Measurements from ENCODE around the gene DNAH1. TPM values are rescaled to one million over a fixed set of nuclear protein-coding genes. Genes with fewer than 3 reads are reported as not detected.

DNAH1 gene
- total RNA-seq, 1 donor from 2014 or later, result 3.3 TPM

- DNase-seq, result no peak
These were observed 24.5 kb upstream of the DNAH1 start for GRCh38 chr3:52291508-52292181.

- no peak for DNase-seq
These were observed 23.7 kb upstream of the DNAH1 start for GRCh38 chr3:52292247-52293065.

DNA sequence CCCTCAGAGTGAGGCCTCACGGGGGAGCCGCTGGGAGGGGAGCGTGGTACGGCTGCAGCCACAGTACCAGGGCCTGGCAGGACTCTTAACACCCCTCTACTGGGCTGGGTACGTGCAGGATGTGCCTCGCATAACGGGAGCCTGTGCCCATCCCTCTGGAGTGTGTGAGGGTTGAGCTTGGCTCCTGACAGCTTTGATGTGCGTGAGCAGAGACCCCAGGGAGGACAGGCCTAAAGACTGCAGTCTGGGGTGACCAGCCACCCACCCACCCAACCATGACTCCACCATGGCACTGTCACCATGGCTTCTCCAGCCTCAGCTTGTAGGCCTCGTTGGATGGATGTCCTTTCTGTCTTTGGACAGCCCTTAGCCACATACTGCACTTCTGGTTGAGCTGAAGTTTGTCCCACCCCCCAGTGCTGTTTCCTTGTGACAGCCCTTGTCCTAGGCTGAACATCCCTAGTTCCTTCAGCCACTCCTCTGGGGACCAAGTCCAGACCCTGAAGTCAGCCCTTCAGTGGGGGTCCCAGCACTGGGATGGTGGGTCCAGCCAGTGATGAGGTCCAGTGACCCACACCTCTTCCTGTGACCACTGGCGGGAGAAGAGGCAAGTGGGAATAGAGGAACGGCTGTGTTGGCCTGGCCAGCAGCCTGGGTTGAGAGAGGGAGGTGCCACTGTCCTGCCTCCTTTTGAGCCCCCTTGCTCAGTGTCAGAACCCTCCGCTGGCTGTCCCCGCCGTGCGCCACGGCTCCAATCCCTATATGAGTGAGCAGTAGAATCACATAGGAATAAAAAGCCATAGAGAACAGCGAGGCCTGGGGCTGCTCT lies 22.4 kb upstream of the DNAH1 start:
- DNase-seq, result no peak

DNA sequence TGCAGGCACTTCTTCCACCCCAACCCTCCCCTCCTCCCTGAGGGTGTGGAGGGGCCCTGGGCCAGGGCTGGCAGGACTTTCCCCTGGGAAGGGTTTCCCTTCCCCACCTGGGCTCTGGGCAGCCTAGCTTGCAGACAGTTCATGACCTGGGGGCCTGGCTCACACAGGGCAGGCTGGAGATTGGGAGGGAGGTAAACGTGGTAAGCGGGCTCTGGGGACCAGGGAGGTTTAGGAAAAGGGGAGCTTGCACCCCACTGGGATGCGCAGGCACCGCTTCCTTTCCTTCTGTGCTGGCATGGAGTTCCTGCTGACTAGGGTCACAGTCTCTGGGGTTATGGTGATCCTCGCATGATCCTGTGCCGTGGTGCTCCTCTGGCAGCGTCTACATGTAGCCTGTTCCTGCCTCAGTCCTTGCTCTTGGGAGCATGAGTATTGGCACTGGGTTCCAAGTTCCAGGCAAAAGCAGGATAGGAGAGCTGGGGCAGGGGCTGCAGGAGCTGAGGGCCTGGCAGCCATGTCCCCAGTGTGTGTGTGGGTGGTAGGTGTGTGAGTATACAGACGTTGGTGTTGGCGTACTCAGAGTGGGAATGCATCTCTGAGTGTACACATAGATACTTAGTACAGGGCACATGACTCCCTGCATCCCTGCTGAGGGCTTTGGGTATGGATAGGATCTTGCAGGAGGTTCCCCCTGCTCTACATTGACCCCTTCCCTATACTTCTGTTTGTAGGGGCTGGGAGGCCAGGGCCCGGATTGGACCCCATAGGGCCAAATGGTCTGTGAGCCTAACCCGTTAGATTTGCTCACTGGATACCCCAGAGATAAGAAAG lies 21.6 kb upstream of the DNAH1 start:
- DNase-seq, result no peak

DNA sequence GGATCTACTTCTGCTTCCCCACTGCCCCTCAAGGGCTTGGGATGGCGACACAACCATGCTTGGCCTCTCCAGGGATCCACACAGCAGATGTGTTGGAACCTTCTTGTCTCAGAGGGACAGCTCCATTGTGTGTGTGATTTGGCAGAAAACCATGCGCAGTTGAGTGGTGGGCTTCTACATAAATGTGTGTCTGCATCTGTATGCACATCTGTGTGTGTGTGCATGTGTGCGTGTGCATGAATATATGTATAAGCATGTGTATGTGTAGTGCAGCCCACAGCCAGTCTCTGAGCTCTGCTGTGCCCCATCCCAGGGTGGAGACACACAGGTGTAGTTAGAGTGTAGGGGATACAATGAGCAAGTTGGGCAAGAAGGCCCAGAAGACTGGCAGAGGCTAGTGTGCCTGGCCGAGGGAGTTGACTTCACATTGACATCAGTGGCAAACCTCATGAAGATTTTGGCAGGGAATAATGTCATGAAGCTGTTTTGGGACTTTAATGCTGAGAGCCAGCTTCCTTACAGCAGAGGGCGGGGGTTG lies 20.4 kb upstream of the DNAH1 start:
- no peak for DNase-seq

DNA sequence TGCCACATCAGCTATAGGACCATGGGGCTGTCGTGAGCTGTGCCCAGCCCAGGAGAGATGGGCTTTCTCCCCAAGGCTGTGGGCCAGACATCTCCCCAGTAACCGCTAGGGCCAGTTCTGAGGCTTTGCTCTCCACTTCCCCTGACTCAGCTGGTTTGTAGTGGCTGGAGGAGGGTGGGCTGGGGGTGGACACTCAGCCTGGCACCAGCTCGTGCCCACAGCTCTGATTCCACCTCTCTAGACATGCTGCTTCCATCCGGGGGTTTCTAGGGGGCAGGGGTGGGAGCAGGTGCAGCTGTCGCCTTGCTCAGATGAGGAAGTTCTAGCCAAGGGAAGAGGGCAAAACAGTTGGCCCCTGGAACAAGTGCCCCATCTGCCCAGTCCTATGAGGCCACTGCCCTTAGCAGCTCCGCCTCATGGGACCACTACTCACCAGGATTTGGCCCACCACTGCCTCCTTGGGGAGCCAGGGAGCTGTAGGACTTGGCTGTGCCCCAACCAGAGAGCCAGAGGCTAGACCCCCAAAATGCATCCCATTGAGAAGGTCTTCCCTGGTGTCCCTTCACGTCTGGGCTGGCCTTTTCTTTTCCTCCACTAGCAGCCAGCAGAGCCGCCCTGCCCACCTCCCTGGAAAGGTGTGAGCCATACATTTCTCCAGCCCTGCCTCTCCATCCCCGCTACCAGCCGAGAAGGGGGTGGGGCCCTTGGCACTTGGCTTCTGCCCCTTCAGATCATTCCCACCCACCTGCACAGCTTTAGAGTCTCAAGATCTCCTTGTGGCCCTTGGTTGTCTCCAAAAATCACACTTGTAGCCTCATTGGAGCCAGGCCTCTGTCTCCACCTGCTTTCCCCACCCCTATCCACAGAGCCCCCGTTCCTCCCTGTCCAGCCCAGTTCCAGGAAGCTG lies 18.6 kb upstream of the DNAH1 start:
- DNase-seq, result no peak

DNA sequence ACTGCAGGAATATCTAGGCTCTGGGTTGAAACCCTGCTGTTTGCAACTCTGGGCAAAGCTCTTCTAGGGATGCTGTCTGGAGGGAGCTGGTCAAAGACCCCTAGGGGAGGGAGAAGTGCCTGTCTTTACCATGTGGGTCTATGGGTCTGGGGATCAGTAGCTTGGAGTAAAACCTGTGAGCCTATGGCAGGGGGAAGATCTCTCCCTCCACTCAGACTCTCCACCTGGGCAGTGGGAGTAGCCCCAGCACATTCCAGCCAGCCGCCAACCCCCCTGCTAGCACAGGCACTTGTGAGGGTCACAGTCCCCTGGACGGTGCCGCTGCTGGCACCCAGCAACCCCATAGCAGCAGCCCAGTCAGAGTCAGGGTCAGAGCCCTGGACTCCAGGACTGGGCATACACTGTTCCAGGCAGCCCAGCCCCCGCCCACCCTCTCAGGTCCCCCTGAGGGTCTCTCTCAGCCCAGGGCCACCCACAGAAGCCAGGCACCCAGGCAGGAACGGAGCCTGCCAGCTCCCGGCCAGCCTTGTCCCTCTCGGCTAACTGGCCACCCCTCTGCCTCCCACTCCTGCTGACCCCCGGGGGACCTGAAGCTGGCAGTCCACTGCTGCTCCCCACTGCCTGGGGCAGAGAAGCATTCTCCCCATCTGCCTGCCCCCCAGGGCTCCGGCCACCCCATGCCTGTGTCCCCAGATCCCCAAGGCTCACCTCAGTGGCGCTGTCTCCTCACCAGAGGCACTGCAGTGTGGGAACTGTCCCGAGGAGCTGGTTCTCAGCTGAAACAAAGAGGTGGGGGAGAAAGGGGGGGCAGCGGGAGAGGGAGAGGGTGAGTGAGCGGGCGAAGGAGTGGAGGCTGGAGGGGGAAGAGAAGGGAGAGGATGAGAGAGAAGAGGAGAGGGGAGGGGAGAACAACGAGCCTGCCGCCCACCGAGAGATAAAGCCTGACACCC lies 17.7 kb upstream of the DNAH1 start:
- DNase-seq, result peak; percentile 59

GRCh38 chr3:52299247-52299878 lies 16.8 kb upstream of the DNAH1 start:
- no peak for DNase-seq

- peak; percentile 59 for DNase-seq
These were observed 16.1 kb upstream of the DNAH1 start for GRCh38 chr3:52299879-52300611.

- DNase-seq, result no peak
These were observed 13.5 kb upstream of the DNAH1 start for GRCh38 chr3:52302426-52303145.

- DNase-seq, result no peak
These were observed 12.3 kb upstream of the DNAH1 start for GRCh38 chr3:52303811-52304210.

GRCh38 chr3:52305926-52306325 lies 10.2 kb upstream of the DNAH1 start:
- DNase-seq, result no peak

GRCh38 chr3:52306978-52307377 lies 9.1 kb upstream of the DNAH1 start:
- DNase-seq, result no peak

DNA sequence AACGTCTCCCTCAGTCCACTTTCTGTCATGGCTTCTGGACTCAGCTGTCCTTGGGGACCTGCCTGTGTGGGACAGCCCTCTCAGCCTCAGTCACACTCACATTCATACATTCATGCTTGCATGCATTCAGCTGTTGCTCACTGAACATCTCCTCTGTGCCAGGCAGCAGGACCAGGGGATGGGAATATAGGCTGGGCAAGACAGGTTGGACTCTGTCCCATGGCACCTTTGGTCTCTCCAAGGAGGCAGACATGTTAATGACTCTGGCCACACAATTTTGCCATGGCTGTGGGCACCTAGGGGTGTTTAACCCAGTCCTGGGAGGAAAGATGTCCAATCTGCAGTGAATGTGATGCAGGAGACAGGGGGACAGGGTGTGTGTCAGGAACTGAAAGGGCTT lies 7.8 kb upstream of the DNAH1 start:
- no peak for DNase-seq

DNA sequence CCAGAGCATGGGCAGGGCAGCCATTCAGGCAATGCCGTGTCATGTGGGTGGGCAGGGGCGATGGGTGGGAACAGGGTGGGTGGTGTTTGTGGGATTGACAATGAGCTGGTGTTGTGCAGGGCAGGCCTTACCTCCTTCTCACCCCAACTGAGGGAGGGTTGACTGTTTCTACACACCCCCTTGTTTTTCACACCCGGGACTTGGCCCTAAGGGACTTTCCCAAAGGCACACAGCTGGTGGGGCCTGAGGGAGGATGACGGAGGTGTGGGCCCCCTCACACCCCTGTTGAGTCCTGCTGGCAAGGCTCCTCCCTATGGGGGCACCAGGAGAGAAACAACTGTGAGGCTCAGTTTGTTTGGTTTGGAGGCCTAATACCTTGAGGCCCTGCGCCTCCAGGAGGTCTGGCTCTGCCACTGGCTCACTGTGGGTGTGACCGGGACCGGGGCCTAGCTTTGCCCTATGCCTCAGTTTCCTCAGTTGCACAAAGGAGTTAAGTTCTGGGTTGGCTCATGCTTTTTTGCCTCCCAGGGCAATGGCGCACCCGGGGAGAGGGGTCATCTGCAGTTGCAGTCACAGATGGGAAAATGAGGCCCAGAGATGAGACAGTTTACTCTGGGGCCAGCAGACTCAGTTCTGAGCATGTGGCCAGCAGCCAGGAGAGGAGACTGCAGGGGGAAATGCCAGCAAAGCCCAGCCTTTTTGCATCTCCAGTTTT lies 5.1 kb upstream of the DNAH1 start:
- DNase-seq, result no peak

DNA sequence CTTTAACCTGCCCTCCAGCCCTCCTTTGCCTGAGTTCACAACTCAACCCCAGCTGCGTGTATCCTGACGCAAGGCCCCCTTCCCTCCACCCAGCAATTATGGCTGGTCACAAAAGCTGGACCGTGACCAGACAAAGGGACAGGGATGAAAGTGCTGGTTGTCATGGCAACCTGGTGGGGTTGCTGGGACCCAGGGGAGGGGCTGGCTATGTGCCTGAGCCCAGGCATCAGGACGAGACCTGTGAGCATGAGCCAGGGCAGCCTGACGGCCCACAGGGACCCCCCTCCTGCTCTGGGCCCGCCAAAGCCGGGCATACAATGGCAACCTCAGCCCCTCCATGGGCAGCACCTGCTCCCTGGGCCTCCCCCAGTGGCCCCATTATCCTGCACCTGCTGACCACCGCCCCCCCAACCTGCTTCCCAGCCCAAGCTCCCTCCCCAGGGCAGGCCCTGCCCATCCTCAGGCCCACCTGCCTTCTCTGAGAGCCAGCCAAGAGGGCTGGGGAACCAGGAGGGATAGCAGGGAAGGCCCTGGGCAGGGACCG lies 4.5 kb upstream of the DNAH1 start:
- DNase-seq, result no peak

Data from tongue (tissue), 2 donors.